Neural progenitor cell (in vitro differentiated cells): ENCODE results near the gene PDSS1. TPM values are rescaled to one million over a fixed set of nuclear protein-coding genes. Genes with fewer than 3 reads are reported as not detected.
"Not testable (repeated sequence)": the region's sequence is repeated elsewhere in the genome, so short reads cannot be mapped to it uniquely, and the experiment has no call there.

Experiments
- DNase-seq: peaks from one replicate; pipeline ENCODE4 v3.0.0-alpha.2; 2016; ENCODE audit warnings: low spot score
- H2AFZ ChIP-seq: fragments of 200-600 bp; sonication (generic); replicated peaks from 2 replicates; pipeline ENCODE4 v1.6.1; 2016; ENCODE audit warnings: antibody characterized with exemption
- H3F3A ChIP-seq: fragments of 200-600 bp; sonication (generic); 2 replicates; pipeline ENCODE4 v1.6.1; 2016; ENCODE audit warnings: antibody characterized with exemption, low read depth
- H3K27ac ChIP-seq: fragments of 200-600 bp; sonication (generic); 2 replicates; pipeline ENCODE4 v1.5.1; 2016; ENCODE audit warnings: mild to moderate bottlenecking
- H3K27me3 ChIP-seq: fragments of 200-600 bp; sonication (generic); 2 replicates; pipeline ENCODE4 v1.6.1; 2016; ENCODE audit warnings: mild to moderate bottlenecking, moderate library complexity
- H3K36me3 ChIP-seq: fragments of 200-600 bp; sonication (generic); 2 replicates; pipeline ENCODE4 v1.5.1; 2016
- H3K4me1 ChIP-seq: fragments of 200-600 bp; sonication (generic); 2 replicates; pipeline ENCODE4 v1.6.1; 2016; ENCODE audit warnings: mixed run types
- H3K4me2 ChIP-seq: fragments of 200-600 bp; sonication (generic); 2 replicates; pipeline ENCODE4 v1.6.1; 2016
- H3K4me3 ChIP-seq: fragments of 200-600 bp; sonication (generic); 2 replicates; pipeline ENCODE4 v1.5.1; 2016
- H3K79me2 ChIP-seq: fragments of 200-600 bp; sonication (generic); 2 replicates; pipeline ENCODE4 v1.6.1; 2016; ENCODE audit warnings: low read depth
- H3K9ac ChIP-seq: fragments of 200-600 bp; sonication (generic); 2 replicates; pipeline ENCODE4 v1.6.1; 2016
- H3K9me3 ChIP-seq: fragments of 200-600 bp; sonication (generic); 2 replicates; pipeline ENCODE4 v1.5.1; 2016; ENCODE audit warnings: low read depth
- H4K20me1 ChIP-seq: fragments of 200-600 bp; sonication (generic); 2 replicates; pipeline ENCODE4 v1.6.1; 2016; ENCODE audit warnings: low read depth
- H3K27ac Mint-ChIP-seq: 3 replicates; pipeline ENCODE4 v1.8.0; 2021; ENCODE audit warnings: mixed read lengths
- H3K27me3 Mint-ChIP-seq: 2 replicates; pipeline ENCODE4 v1.8.0; 2022; ENCODE audit warnings: low read depth, mild to moderate bottlenecking, inconsistent platforms, moderate library complexity, mixed read lengths; ENCODE audit not compliant: insufficient read depth
- H3K36me3 Mint-ChIP-seq: 3 replicates; pipeline ENCODE4 v1.8.0; 2021; ENCODE audit warnings: mixed read lengths
- H3K4me1 Mint-ChIP-seq: 3 replicates; pipeline ENCODE4 v1.8.0; 2021; ENCODE audit warnings: mixed read lengths
- H3K4me3 Mint-ChIP-seq: 3 replicates; pipeline ENCODE4 v1.8.0; 2021; ENCODE audit warnings: mild to moderate bottlenecking, moderate library complexity, mixed read lengths
- H3K9me3 Mint-ChIP-seq: 3 replicates; pipeline ENCODE4 v1.8.0; 2020; ENCODE audit warnings: mixed read lengths
- EZH2 ChIP-seq: fragments of 200-600 bp; sonication (generic); IDR thresholded peaks from 2 replicates; pipeline ENCODE4 v1.6.1; 2017; ENCODE audit warnings: antibody characterized with exemption, mild to moderate bottlenecking, moderate library complexity
- EZH2phosphoT487 ChIP-seq: fragments of 200-600 bp; sonication (generic); IDR thresholded peaks from 2 replicates; pipeline ENCODE4 v1.6.1; 2017; ENCODE audit warnings: antibody characterized with exemption
- total RNA-seq: library from RNA; depleted of rRNA; stranded (reverse); fragments of >200 nt; gene quantifications from 2 replicates; pipeline ENCODE4 v1.2.3, GENCODE V29; 2015; ENCODE audit warnings: low replicate concordance
- TF ChIP-seq, protein P1 (sequence below): fragments of 200-600 bp; sonication (generic); IDR thresholded peaks from 2 replicates; pipeline ENCODE4 v1.5.1; 2017; ENCODE audit warnings: antibody characterized with exemption, mild to moderate bottlenecking

The PDSS1 gene, protein sequence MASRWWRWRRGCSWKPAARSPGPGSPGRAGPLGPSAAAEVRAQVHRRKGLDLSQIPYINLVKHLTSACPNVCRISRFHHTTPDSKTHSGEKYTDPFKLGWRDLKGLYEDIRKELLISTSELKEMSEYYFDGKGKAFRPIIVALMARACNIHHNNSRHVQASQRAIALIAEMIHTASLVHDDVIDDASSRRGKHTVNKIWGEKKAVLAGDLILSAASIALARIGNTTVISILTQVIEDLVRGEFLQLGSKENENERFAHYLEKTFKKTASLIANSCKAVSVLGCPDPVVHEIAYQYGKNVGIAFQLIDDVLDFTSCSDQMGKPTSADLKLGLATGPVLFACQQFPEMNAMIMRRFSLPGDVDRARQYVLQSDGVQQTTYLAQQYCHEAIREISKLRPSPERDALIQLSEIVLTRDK
- 15.0 and 17.2 TPM in 2 replicates for total RNA-seq

DNA sequence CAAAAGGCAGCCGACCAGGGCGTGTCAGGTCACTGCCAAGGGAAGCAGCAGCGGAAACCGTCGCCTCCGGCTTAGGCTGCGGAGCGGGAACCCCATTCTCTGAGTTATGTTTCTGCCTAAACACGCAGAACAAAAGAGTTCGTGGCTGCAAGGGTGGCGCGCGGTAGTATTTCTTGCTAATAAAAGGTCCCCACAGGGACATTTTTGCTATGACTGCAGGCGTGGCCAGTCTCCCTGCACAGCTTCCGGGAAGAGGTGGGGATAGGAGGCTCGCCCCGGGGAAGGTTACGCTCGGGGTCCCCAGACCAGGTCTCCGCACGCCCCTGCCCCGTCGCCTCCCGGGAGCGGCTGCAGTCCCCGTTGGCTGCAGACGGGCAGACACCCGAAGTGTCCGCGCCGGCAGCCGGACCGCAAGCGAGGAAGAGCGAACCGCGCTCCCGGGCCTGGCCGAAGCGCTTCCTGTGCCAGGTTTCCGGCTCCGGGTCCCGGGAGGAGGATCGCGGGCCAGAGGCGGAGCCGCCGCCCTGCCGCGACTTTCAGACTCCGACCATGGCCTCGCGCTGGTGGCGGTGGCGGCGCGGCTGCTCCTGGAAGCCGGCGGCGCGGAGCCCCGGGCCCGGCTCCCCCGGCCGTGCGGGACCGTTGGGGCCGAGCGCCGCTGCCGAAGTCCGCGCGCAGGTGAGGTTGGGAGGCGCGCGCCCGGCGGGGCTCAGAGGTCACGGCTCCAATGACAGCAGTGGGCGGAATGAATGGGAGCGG, at the start of gene PDSS1:
PDSS1 (plus strand) TSS at position 539 of the 759 bp plus-strand sequence; CDS start at position 550, 11 bp downstream.
- Histone ChIP-seq H3K27me3 (no peaks in the 10 kb centered on the region), H2AFZ (peak within 1 kb of the TSS; percentile 99), H3K4me2 (peak within 1 kb of the TSS; percentile 97), H3F3A (peaks cover 4% of the 10 kb centered on the region), H3K4me3 (peak within 1 kb of the TSS; percentile 95), H3K79me2 (peaks cover 50% of the 10 kb centered on the region), H4K20me1 (no peaks in the 10 kb centered on the region), H3K9me3 (no peaks in the 10 kb centered on the region), H3K36me3 (no peaks in the 10 kb centered on the region), H3K27ac (no peak within 1 kb of the TSS), H3K4me1 (peaks cover 8% of the 10 kb centered on the region), H3K9ac (peak within 1 kb of the TSS; percentile 4)
- Mint-ChIP-seq H3K36me3 (peaks cover 12% of the 10 kb centered on the region), H3K4me3 (peak within 1 kb of the TSS; percentile 98), H3K9me3 (no peaks in the 10 kb centered on the region), H3K27ac (peak within 1 kb of the TSS; percentile 88), H3K4me1 (peaks cover 8% of the 10 kb centered on the region), H3K27me3 (peaks cover 6% of the 10 kb centered on the region)
- TF ChIP-seq EZH2phosphoT487 = no peak
- TF ChIP-seq EZH2 = no peak
- TF ChIP-seq, protein P1, sequence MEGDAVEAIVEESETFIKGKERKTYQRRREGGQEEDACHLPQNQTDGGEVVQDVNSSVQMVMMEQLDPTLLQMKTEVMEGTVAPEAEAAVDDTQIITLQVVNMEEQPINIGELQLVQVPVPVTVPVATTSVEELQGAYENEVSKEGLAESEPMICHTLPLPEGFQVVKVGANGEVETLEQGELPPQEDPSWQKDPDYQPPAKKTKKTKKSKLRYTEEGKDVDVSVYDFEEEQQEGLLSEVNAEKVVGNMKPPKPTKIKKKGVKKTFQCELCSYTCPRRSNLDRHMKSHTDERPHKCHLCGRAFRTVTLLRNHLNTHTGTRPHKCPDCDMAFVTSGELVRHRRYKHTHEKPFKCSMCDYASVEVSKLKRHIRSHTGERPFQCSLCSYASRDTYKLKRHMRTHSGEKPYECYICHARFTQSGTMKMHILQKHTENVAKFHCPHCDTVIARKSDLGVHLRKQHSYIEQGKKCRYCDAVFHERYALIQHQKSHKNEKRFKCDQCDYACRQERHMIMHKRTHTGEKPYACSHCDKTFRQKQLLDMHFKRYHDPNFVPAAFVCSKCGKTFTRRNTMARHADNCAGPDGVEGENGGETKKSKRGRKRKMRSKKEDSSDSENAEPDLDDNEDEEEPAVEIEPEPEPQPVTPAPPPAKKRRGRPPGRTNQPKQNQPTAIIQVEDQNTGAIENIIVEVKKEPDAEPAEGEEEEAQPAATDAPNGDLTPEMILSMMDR = no peak
- DNase-seq = peak; percentile 80

DNA sequence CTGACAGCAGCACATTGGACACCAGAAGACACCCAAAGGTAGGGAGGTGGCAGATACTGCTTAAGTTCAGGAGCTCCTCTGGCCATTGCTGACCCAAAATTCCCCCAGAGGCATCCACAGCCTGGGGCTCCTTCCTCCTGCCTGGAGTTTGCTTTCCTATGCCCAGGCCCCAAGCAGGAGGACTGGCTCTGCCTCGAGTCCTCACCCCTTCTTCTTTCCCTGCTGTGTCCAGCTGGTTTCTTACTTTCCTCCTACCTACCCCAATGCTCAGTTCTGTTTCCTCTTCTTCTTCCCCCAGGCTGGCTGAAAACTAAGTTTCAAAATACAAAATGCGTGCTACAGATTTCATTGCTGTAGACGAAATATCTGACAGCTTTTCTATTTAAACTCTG, 49.3 kb upstream of the PDSS1 start:
- H3K4me1 ChIP-seq, H3K27me3 ChIP-seq, H3K9me3 ChIP-seq, H3K4me1 Mint-ChIP-seq, H3K27ac Mint-ChIP-seq, H3K9me3 Mint-ChIP-seq, H3K4me2 ChIP-seq, H3K4me3 ChIP-seq, H3K27ac ChIP-seq, H3K27me3 Mint-ChIP-seq, DNase-seq, H3K36me3 Mint-ChIP-seq, H3K4me3 Mint-ChIP-seq, H3K79me2 ChIP-seq, H3K9ac ChIP-seq, H3K36me3 ChIP-seq, H4K20me1 ChIP-seq, H2AFZ ChIP-seq, H3F3A ChIP-seq: not testable (repeated sequence)

DNA sequence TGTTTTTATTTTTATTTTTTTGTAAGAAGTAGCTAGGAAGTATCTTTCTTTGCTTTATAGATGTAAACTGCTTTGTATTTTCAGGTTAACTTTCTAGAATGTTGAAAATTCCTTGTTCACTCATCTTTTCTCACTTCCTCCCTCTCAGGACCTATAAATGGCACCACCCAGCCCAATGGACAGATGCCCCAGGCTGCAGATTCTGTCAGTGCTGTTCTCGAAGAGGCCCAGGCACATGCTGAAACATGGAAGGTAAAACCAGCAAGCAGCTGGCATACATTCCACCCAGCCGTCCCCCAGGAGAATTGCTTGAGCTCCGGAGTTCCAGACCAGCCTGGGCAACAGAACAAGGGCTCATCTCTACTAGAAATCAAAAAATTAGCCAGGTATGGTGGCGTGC, 47.1 kb upstream of the PDSS1 start:
- H3K27me3 ChIP-seq = no peaks in the 10 kb centered on the region
- no peak overlapping the region for H3K4me3 ChIP-seq
- TF ChIP-seq EZH2phosphoT487 = no peak
- no peak for TF ChIP-seq EZH2
- Mint-ChIP-seq H3K4me1 (peaks cover 5% of the 10 kb centered on the region), H3K27me3 (peaks cover 2% of the 10 kb centered on the region), H3K4me3 (no peak overlapping the region), H3K9me3 (no peaks in the 10 kb centered on the region), H3K36me3 (no peaks in the 10 kb centered on the region), H3K27ac (no peak overlapping the region)
- H3K9me3 ChIP-seq = no peaks in the 10 kb centered on the region
- no peak overlapping the region for H3K9ac ChIP-seq
- no peaks in the 10 kb centered on the region for H4K20me1 ChIP-seq
- H2AFZ ChIP-seq = no peak overlapping the region
- H3K79me2 ChIP-seq = no peaks in the 10 kb centered on the region
- no peak for DNase-seq
- H3K27ac ChIP-seq = no peak overlapping the region
- H3K36me3 ChIP-seq = no peaks in the 10 kb centered on the region
- H3K4me2 ChIP-seq = no peak overlapping the region
- no peaks in the 10 kb centered on the region for H3K4me1 ChIP-seq
- no peaks in the 10 kb centered on the region for H3F3A ChIP-seq

DNA sequence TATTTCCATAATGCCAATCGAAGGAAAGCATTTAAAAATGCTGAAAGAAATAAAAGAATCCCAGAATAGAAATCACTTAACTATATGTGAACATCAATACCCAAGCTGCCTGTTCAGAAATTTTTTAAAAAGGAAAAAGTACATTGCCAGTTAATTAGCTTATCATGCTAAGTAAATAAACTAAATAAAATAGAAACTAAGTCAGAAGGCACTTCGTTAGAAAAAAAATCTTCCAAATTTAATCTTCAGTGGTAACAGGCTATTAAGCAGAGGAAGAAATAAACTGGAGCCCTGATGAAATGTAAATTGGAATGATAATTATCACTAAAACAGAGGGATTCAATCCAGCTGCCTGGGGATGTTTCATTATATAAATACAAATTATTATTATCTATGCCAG, 46.0 kb upstream of the PDSS1 start:
- H3K27ac ChIP-seq, DNase-seq, H3K27ac Mint-ChIP-seq, H3K4me3 Mint-ChIP-seq, H2AFZ ChIP-seq, H4K20me1 ChIP-seq, H3K9me3 Mint-ChIP-seq, H3K4me2 ChIP-seq, H3K9ac ChIP-seq, H3K4me3 ChIP-seq, H3K36me3 Mint-ChIP-seq, H3K36me3 ChIP-seq, H3K79me2 ChIP-seq, H3K9me3 ChIP-seq, H3K4me1 ChIP-seq, H3K27me3 ChIP-seq, H3K4me1 Mint-ChIP-seq, H3K27me3 Mint-ChIP-seq, H3F3A ChIP-seq: not testable (repeated sequence)
